ENCODE results near the gene SPRED2.

DNA sequence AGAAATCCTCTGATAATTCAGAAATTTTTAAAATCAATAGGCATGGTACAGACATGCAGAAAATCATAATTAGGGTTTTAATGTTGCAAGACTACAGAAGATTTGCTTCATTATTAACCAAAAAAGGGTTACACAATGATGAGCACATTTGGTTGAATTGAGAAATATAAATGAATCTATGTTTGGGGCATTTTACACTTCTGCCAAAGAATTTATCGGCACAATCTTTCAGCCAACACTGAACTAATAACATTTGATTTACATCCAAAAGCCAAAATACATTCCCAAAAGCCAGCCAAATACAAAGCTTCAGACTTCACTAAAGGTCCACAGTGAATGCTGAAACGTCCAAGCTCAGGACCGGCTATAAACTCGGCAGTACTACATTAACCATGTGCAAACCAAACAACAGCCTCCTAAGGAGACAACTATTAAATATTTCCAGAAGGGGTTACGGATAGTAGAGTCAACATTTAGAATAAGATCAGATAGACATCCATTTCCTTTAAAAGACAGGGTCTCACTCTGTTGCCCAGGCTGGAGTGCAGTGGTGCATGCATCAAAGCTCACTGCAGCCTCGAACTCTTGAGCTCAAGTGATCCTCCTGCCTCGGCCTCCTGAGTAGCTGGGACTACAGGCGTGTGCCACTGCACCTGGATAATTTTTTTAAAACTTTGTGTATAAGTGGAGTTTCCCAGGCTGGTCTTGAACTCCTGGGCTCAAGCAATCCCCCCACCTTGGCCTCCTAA is 29.4 kb downstream of the SPRED2 start:
- no peak for TF ChIP-seq POLR2AphosphoS5 (IDR thresholded peaks at IDR 0.05)
- TF ChIP-seq, protein P1, sequence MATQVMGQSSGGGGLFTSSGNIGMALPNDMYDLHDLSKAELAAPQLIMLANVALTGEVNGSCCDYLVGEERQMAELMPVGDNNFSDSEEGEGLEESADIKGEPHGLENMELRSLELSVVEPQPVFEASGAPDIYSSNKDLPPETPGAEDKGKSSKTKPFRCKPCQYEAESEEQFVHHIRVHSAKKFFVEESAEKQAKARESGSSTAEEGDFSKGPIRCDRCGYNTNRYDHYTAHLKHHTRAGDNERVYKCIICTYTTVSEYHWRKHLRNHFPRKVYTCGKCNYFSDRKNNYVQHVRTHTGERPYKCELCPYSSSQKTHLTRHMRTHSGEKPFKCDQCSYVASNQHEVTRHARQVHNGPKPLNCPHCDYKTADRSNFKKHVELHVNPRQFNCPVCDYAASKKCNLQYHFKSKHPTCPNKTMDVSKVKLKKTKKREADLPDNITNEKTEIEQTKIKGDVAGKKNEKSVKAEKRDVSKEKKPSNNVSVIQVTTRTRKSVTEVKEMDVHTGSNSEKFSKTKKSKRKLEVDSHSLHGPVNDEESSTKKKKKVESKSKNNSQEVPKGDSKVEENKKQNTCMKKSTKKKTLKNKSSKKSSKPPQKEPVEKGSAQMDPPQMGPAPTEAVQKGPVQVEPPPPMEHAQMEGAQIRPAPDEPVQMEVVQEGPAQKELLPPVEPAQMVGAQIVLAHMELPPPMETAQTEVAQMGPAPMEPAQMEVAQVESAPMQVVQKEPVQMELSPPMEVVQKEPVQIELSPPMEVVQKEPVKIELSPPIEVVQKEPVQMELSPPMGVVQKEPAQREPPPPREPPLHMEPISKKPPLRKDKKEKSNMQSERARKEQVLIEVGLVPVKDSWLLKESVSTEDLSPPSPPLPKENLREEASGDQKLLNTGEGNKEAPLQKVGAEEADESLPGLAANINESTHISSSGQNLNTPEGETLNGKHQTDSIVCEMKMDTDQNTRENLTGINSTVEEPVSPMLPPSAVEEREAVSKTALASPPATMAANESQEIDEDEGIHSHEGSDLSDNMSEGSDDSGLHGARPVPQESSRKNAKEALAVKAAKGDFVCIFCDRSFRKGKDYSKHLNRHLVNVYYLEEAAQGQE (IDR thresholded peaks at IDR 0.05; ENCODE audit: borderline replicate concordance), result no peak
- no peak for TF ChIP-seq SMC3 (conservative IDR thresholded peaks at IDR 0.05; ENCODE audit: poor library complexity)
- no peak for TF ChIP-seq EZH2 (IDR thresholded peaks at IDR 0.05; ENCODE audit: borderline replicate concordance, insufficient read depth, low read length, poor library complexity, severe bottlenecking)
- TF ChIP-seq, protein P2, sequence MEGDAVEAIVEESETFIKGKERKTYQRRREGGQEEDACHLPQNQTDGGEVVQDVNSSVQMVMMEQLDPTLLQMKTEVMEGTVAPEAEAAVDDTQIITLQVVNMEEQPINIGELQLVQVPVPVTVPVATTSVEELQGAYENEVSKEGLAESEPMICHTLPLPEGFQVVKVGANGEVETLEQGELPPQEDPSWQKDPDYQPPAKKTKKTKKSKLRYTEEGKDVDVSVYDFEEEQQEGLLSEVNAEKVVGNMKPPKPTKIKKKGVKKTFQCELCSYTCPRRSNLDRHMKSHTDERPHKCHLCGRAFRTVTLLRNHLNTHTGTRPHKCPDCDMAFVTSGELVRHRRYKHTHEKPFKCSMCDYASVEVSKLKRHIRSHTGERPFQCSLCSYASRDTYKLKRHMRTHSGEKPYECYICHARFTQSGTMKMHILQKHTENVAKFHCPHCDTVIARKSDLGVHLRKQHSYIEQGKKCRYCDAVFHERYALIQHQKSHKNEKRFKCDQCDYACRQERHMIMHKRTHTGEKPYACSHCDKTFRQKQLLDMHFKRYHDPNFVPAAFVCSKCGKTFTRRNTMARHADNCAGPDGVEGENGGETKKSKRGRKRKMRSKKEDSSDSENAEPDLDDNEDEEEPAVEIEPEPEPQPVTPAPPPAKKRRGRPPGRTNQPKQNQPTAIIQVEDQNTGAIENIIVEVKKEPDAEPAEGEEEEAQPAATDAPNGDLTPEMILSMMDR (IDR thresholded peaks at IDR 0.05; ENCODE audit: poor library complexity, severe bottlenecking), result no peak
- TF ChIP-seq RAD21 (conservative IDR thresholded peaks at IDR 0.05), result no peak
- no peak for TF ChIP-seq TAF1 (IDR thresholded peaks at IDR 0.05; ENCODE audit: low read depth)
